UCSD-AML1 (cell line): ENCODE results near the gene OR10P1.

ENCODE experiments used
- DNase-seq: peaks from one replicate; lab custom pipeline; 2025; ENCODE audit not compliant: unreplicated experiment; lab: John Stamatoyannopoulos, UW

The OR10P1 gene

GRCh38 chr12:55682087-55682796, 45.5 kb downstream of the OR10P1 start:
- no peak for DNase-seq

- no peak for DNase-seq
Measured at GRCh38 chr12:55683676-55684075, 47.0 kb downstream of the OR10P1 start.

GRCh38 chr12:55684761-55685370, 48.2 kb downstream of the OR10P1 start:
- DNase-seq, result no peak

GRCh38 chr12:55685671-55686070, 49.0 kb downstream of the OR10P1 start:
- DNase-seq, result no peak

GRCh38 chr12:55686366-55687010, 49.8 kb downstream of the OR10P1 start:
- DNase-seq, result no peak
